Measurements from ENCODE around the gene HPCAL1.
A peak's percentile ranks its signal among the peaks of the same experiment; 100 is the strongest.

HPCAL1 gene

GRCh38 chr2:10392951-10393639 is 90.4 kb downstream of the HPCAL1 start:
- no peak for DNase-seq

GRCh38 chr2:10393640-10393982 is 90.9 kb downstream of the HPCAL1 start:
- DNase-seq, result no peak

- no peak for DNase-seq
These were observed 93.2 kb downstream of the HPCAL1 start for GRCh38 chr2:10395893-10396292.

GRCh38 chr2:10396464-10396863 is 93.8 kb downstream of the HPCAL1 start:
- no peak for DNase-seq

GRCh38 chr2:10397297-10397875 is 94.7 kb downstream of the HPCAL1 start:
- no peak for DNase-seq

- DNase-seq, result no peak
These were observed 95.2 kb downstream of the HPCAL1 start for GRCh38 chr2:10397878-10398277.

- DNase-seq, result no peak
These were observed 95.8 kb downstream of the HPCAL1 start for GRCh38 chr2:10398496-10398895.

- DNase-seq, result no peak
These were observed 96.7 kb downstream of the HPCAL1 start for GRCh38 chr2:10399358-10399757.

GRCh38 chr2:10400002-10400401 is 97.3 kb downstream of the HPCAL1 start:
- no peak for DNase-seq

- DNase-seq, result no peak
These were observed 97.9 kb downstream of the HPCAL1 start for GRCh38 chr2:10400568-10400977.

GRCh38 chr2:10400978-10401951 is 98.6 kb downstream of the HPCAL1 start:
- no peak for DNase-seq

- no peak for DNase-seq
These were observed 99.4 kb downstream of the HPCAL1 start for GRCh38 chr2:10402062-10402585.

- no peak for DNase-seq
These were observed 100.0 kb downstream of the HPCAL1 start for GRCh38 chr2:10402653-10403215.

GRCh38 chr2:10404324-10405143 is 101.8 kb downstream of the HPCAL1 start:
- DNase-seq, result no peak

- no peak for DNase-seq
These were observed 102.7 kb downstream of the HPCAL1 start for GRCh38 chr2:10405448-10405847.

GRCh38 chr2:10406016-10406415 is 103.3 kb downstream of the HPCAL1 start:
- no peak for DNase-seq

- DNase-seq, result no peak
These were observed 103.9 kb downstream of the HPCAL1 start for GRCh38 chr2:10406491-10407188.

- no peak for DNase-seq
These were observed 104.7 kb downstream of the HPCAL1 start for GRCh38 chr2:10407432-10407831.

GRCh38 chr2:10407841-10408648 is 105.3 kb downstream of the HPCAL1 start:
- peak; percentile 43 for DNase-seq

Data from activated gamma-delta T cell treated with Interleukin-2 at 50 U/mL for 16 hours (primary cell).